GM18519 (cell line): ENCODE measurements around the gene IFNA5.

ENCODE experiments used
- ATAC-seq: cut with Tn5 transposase; IDR thresholded peaks from one replicate; pipeline ENCODE4 v1.9.1; 2021; ENCODE audit warnings: mild to moderate bottlenecking, moderate library complexity; ENCODE audit not compliant: unreplicated experiment, low FRiP score

Gene IFNA5

GRCh38 chr9:21305213-21305612 is at the start of gene IFNA5:
Gene IFNA5, minus strand, starts transcription at chr9:21305313. Its CDS starts 57 bp downstream, at chr9:21305256.
- ATAC-seq: no peak

GRCh38 chr9:21350787-21351186 is 45.7 kb upstream of the IFNA5 start, which contains the start of gene IFNA6:
Gene IFNA6, minus strand, starts transcription at chr9:21350887. Its CDS starts 0 bp downstream, at chr9:21350887.
- ATAC-seq: no peak

- no peak for ATAC-seq
These were observed 43.4 kb upstream of the IFNA5 start for GRCh38 chr9:21348430-21348970.

GRCh38 chr9:21340735-21341134 is 35.6 kb upstream of the IFNA5 start:
- no peak for ATAC-seq

GRCh38 chr9:21336457-21336856 is 31.3 kb upstream of the IFNA5 start:
- ATAC-seq: no peak

GRCh38 chr9:21334701-21335632 is 29.9 kb upstream of the IFNA5 start, which contains the start of gene KLHL9:
Gene KLHL9, minus strand, starts transcription at chr9:21335404. Its CDS starts 545 bp downstream, at chr9:21334859.
- ATAC-seq: peak; percentile 77

- no peak for ATAC-seq
These were observed 28.1 kb upstream of the IFNA5 start for GRCh38 chr9:21333226-21333625.

GRCh38 chr9:21331676-21332402 is 26.7 kb upstream of the IFNA5 start:
- ATAC-seq: no peak

- ATAC-seq: peak; percentile 91
These were observed 21.5 kb upstream of the IFNA5 start for GRCh38 chr9:21326526-21327139.

- no peak for ATAC-seq
These were observed 18.9 kb upstream of the IFNA5 start for GRCh38 chr9:21324047-21324446.

- ATAC-seq: no peak
These were observed 17.9 kb upstream of the IFNA5 start for GRCh38 chr9:21322911-21323461.

- no peak for ATAC-seq
These were observed 15.4 kb upstream of the IFNA5 start for GRCh38 chr9:21320465-21320864.

- ATAC-seq: peak; percentile 70
These were observed 13.1 kb upstream of the IFNA5 start for GRCh38 chr9:21317956-21318923.

- no peak for ATAC-seq
These were observed 11.7 kb upstream of the IFNA5 start for GRCh38 chr9:21316860-21317259.

GRCh38 chr9:21316032-21316842 is 11.1 kb upstream of the IFNA5 start:
- ATAC-seq: no peak

GRCh38 chr9:21314152-21314551 is 9.0 kb upstream of the IFNA5 start:
- no peak for ATAC-seq

- ATAC-seq: no peak
These were observed 6.8 kb upstream of the IFNA5 start for GRCh38 chr9:21311889-21312288.

- no peak for ATAC-seq
These were observed 9.1 kb downstream of the IFNA5 start for GRCh38 chr9:21295992-21296391.
